Measurements from ENCODE around the gene SPRTN.

The SPRTN gene

DNA sequence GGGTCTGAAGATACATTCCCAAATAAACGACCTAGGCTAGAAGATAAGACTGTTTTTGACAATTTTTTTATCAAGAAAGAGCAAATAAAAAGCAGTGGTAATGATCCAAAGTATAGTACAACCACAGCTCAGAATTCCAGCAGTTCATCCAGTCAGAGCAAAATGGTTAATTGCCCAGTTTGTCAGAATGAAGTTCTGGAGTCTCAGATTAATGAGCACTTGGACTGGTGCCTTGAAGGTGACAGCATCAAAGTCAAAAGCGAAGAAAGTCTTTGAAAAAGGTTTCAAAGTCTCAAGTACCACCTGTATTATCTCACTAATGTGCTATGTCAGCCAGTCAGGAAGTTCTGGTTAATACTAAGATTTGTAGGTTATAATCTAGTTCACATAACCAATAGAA is 15.0 kb downstream of the SPRTN start:
- DNase-seq (ENCODE audit: extremely low read depth, low read depth): no peak
- TF ChIP-seq, protein P1, sequence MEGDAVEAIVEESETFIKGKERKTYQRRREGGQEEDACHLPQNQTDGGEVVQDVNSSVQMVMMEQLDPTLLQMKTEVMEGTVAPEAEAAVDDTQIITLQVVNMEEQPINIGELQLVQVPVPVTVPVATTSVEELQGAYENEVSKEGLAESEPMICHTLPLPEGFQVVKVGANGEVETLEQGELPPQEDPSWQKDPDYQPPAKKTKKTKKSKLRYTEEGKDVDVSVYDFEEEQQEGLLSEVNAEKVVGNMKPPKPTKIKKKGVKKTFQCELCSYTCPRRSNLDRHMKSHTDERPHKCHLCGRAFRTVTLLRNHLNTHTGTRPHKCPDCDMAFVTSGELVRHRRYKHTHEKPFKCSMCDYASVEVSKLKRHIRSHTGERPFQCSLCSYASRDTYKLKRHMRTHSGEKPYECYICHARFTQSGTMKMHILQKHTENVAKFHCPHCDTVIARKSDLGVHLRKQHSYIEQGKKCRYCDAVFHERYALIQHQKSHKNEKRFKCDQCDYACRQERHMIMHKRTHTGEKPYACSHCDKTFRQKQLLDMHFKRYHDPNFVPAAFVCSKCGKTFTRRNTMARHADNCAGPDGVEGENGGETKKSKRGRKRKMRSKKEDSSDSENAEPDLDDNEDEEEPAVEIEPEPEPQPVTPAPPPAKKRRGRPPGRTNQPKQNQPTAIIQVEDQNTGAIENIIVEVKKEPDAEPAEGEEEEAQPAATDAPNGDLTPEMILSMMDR (IDR thresholded peaks at IDR 0.05; ENCODE audit: low read depth, low read length): no peak

DNA sequence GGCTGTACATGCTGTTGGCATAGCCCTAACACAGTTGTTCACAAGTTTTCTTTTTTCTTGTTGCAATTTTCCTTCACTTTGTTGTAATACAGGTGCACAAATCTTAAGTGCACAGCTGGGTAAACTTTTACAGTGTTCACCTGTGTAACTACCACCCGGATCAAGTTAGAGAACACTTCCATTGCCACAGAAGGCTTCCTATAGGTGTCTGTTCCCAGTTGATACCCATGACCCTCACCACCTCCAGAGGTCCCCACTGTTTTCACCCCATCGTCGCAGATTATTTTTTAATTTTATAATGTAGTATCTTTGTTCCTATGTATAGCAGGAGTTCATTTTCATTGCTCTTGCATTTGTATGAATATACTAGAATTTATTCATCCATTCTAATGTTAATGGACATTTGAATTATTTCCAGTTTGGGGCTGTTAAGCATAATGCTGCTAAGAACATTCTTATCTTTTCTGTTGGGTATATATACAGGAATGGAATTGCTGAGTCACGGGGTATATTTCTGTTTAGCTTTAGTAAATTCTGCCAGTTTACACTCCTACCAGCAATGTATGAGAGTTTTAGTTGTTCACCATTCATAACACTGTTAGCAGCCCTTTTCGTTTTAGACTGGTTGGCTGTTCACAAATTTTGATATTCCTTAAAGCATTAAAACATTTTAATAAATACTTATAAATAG is 16.4 kb downstream of the SPRTN start:
- TF ChIP-seq, protein P1 (IDR thresholded peaks at IDR 0.05; ENCODE audit: low read depth, low read length): no peak
- DNase-seq (ENCODE audit: extremely low read depth, low read depth): no peak

DNA sequence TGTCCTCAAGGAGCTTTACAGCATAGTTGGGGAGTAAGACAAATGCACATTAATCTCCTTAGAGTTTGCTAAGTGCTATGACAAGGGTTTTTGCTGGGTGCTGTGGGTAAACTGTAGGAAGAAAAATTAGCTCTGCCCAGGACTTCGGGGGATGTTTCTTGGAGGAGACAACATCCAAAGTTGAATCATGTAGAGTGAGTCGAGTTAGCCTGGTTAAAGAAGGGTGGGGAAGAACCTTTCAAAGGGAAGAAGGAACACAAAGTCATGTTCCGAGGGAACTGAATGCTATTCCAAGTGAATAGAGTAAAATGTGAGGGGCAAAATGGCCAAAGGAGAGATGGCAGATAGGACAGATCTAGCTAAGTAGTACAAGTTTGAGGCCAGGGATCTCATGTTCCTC is 17.1 kb downstream of the SPRTN start:
- no peak for DNase-seq (ENCODE audit: extremely low read depth, low read depth)
- TF ChIP-seq, protein P1 (IDR thresholded peaks at IDR 0.05; ENCODE audit: low read depth, low read length): no peak

DNA sequence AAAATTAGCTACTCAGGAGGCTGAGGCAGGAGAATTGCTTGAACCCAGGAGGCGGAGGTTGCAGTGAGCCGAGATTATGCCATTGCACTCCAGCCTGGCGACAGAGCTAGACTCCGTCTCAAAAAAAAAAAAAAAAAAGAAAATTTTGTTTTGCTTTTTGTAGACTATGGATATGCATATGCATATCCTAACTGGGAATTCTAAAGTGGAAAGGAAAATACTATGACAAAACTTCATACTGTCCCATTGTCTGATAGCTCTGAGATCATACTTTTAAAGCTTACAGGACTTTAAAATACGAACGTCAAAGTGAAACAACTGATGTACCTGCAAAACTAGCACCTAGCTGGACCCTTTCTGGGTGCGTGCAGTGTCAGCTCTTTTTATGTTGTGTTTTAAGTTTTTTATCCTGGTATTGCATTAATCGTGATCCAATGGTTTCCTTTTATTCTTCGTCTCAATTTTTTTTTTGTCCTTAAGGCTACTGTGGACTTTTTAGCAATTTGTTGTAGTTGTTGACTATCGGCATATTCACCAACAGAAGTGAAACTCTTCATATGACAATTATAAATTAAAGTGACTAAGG is 19.2 kb downstream of the SPRTN start:
- no peak for DNase-seq (ENCODE audit: extremely low read depth, low read depth)
- TF ChIP-seq, protein P1 (IDR thresholded peaks at IDR 0.05; ENCODE audit: low read depth, low read length): no peak

DNA sequence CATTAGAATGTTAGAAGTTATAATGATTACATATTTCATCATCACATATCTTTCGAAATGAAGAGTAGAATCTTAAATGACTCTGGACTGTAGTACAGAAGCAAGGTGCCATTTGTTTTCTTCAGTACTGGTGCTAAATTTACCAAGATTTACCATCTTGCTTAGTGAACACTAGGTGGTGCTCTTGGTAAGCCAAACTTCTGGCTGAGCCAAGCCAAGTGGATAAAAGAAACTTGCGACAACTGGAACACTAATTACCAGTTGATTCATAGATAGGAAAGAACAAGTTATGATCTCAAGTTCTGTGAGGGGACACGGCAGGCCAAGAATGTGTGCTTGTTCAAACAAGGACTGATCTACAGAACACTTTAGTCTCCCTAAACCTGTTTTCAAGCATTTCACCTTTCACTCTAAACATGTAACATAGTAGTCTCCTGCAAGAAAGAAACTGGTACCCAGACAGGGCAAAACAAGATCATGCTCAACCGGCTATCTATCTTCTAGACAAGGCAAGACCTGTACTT is 19.8 kb downstream of the SPRTN start:
- DNase-seq (ENCODE audit: extremely low read depth, low read depth): peak; percentile 39
- TF ChIP-seq, protein P1 (IDR thresholded peaks at IDR 0.05; ENCODE audit: low read depth, low read length): peak; percentile 72

DNA sequence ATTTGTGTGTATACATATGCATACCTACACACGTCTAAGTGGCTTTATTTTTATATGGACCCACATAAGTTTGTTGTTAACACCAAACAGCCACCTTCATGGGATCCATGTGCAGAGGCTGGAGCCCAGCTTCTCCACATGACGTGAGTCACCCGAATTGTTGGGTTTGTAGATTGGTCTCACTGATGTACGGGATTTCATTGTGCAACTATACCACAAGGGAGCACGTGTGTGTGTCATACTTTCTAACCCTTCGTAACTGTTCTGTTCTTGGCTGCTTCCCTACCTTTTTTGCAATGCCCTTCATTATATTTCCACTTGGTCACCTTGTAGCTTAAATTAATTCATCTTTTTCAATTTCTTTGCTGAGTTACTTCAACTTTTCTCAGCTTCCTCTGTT is 21.0 kb downstream of the SPRTN start:
- peak; percentile 57 for DNase-seq (ENCODE audit: extremely low read depth, low read depth)
- TF ChIP-seq, protein P1 (IDR thresholded peaks at IDR 0.05; ENCODE audit: low read depth, low read length): no peak

DNA sequence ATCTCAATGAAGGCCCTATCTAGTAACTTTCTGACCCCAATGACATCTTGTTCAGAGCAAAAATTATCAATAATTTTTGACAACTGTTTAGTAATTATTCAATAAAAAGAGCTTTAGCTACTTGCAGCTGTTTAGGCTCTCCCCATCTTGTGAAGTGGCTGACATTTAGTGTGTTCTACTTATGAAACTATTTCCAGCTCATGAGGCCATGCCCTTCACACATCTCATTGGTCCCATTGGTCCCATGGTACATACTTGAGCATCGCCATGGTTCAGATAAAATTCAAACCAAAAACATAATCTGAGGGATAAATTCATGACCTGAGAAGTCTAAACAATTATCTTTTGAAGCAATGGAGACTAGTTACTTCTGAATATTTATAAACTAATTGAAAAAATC is 24.2 kb downstream of the SPRTN start:
- DNase-seq (ENCODE audit: extremely low read depth, low read depth): no peak
- TF ChIP-seq, protein P1 (IDR thresholded peaks at IDR 0.05; ENCODE audit: low read depth, low read length): no peak
